OCI-LY7 (cell line): ENCODE data around the gene TAB2. TPM values are rescaled to one million over a fixed set of nuclear protein-coding genes. Genes with fewer than 3 reads are reported as not detected.

ENCODE experiments used
- BruUV-seq: library from RNA; stranded (reverse); fragments of 400-500 nt; replicated peaks from 2 replicates; lab custom pipeline; 2021; lab: Mats Ljungman, UMichigan
- CTCF ChIA-PET: fragments of 300-600 bp; sonication (Branson Sonifier 250); formaldehyde crosslinking; loops from one replicate; lab custom pipeline; 2022; ENCODE audit warnings: antibody characterized with exemption; ENCODE audit not compliant: unreplicated experiment; lab: Charles Lee
- POLR2A ChIA-PET: fragments of 300-600 bp; sonication (Branson Sonifier 250); formaldehyde crosslinking; loops from one replicate; lab custom pipeline; 2022; ENCODE audit warnings: antibody characterized with exemption; lab: Charles Lee
- DNase-seq: peaks from one replicate; pipeline ENCODE4 v3.0.0-alpha.2; 2015; ENCODE audit warnings: low spot score
- H2AFZ ChIP-seq: fragments of 200-600 bp; sonication (generic), shearing (Covaris generic); 2 replicates; pipeline ENCODE4 v1.6.1; 2014; ENCODE audit warnings: mild to moderate bottlenecking, antibody characterized with exemption, low read length, moderate library complexity
- H3K27ac ChIP-seq: fragments of 200-600 bp; sonication (generic); 2 replicates; pipeline ENCODE4 v1.5.1; 2014; ENCODE audit warnings: mixed run types, low read depth, mild to moderate bottlenecking, moderate library complexity, low read length, inconsistent platforms; ENCODE audit not compliant: poor library complexity, severe bottlenecking
- H3K36me3 ChIP-seq: fragments of 200-600 bp; sonication (generic); 2 replicates; pipeline ENCODE4 v1.6.1; 2014; ENCODE audit warnings: mild to moderate bottlenecking, antibody characterized with exemption, low read length, moderate library complexity, mixed read lengths; ENCODE audit not compliant: insufficient read depth
- H3K4me1 ChIP-seq: fragments of 200-600 bp; sonication (generic); 2 replicates; pipeline ENCODE4 v1.5.1; 2014; ENCODE audit warnings: mild to moderate bottlenecking, low read length; ENCODE audit not compliant: insufficient read depth, poor library complexity, severe bottlenecking
- H3K4me2 ChIP-seq: fragments of 200-600 bp; sonication (generic); 2 replicates; pipeline ENCODE4 v1.6.1; 2014; ENCODE audit warnings: mild to moderate bottlenecking, low read length
- H3K4me3 ChIP-seq: fragments of 200-600 bp; sonication (generic); 2 replicates; pipeline ENCODE4 v1.5.1; 2014; ENCODE audit warnings: mild to moderate bottlenecking, low read depth, low read length; ENCODE audit not compliant: poor library complexity, severe bottlenecking
- H3K79me2 ChIP-seq: fragments of 200-600 bp; sonication (generic); 2 replicates; pipeline ENCODE4 v1.6.1; 2016; ENCODE audit warnings: low read depth, mild to moderate bottlenecking, low read length, moderate library complexity, mixed read lengths; ENCODE audit not compliant: insufficient read depth
- H3K9me2 ChIP-seq: fragments of 200-600 bp; sonication (generic); 2 replicates; pipeline ENCODE4 v1.6.1; 2016; ENCODE audit warnings: mild to moderate bottlenecking, low read length, mixed read lengths; ENCODE audit not compliant: insufficient read depth
- H3K9me3 ChIP-seq: fragments of 200-600 bp; sonication (generic); 2 replicates; pipeline ENCODE4 v1.6.1; 2014; ENCODE audit warnings: mild to moderate bottlenecking, mixed run types, low read length, mixed read lengths
- H4K20me1 ChIP-seq: fragments of 200-600 bp; sonication (generic); 2 replicates; pipeline ENCODE4 v1.6.1; 2014; ENCODE audit warnings: mild to moderate bottlenecking, antibody characterized with exemption, low read length, moderate library complexity, mixed read lengths; ENCODE audit not compliant: insufficient read depth
- CTCF ChIP-seq: fragments of 200-600 bp; sonication (generic); conservative IDR thresholded peaks from 2 replicates; pipeline ENCODE4 v1.5.1; 2014; ENCODE audit warnings: mild to moderate bottlenecking, antibody characterized with exemption, low read length, moderate library complexity, mixed read lengths
- EZH2phosphoT487 ChIP-seq: fragments of 200-600 bp; sonication (generic); IDR thresholded peaks from 2 replicates; pipeline ENCODE4 v1.6.1; 2018; ENCODE audit warnings: low read depth, borderline replicate concordance, mild to moderate bottlenecking, mixed run types, antibody characterized with exemption, low read length, moderate library complexity, mixed read lengths
- intact Hi-C: fragments of 100-400 bp; cut with micrococcal nuclease; formaldehyde crosslinking; loops from one replicate; pipeline ENCODE4 v1.10.0; 2022; ENCODE audit not compliant: unreplicated experiment
- total RNA-seq, 2 experiments: library from RNA; depleted of rRNA in 1 of 2; stranded (reverse); fragments of >200 nt in 1 of 2; shearing (Covaris generic) in 1 of 2; gene quantifications; 2 replicates each; pipeline ENCODE4 v1.2.3, GENCODE V29; 2014 to 2022

TAB2 gene
- total RNA-seq, 2 experiments from 2014 or later = 17.3 to 35.8 TPM

GRCh38 chr6:149451376-149452036, 134.0 kb downstream of the TAB2 start:
- DNase-seq = no peak

GRCh38 chr6:149452037-149452939, 134.8 kb downstream of the TAB2 start:
- ChIA-PET CTCF (interaction anchor here (0.6 kb wide), 1 partner anchor 40 kb away, joined by 5 read pairs; no protein-coding TSS in a partner anchor), POLR2A (interaction anchor here (0.6 to 2.9 kb wide), 4 partner anchors 9 to 109 kb away, joined by 3 to 12 read pairs (median 4); no protein-coding TSS in a partner anchor)
- Histone ChIP-seq H3K79me2 (no peaks in the 10 kb centered on the region), H3K9me2 (no peaks in the 10 kb centered on the region), H3K4me2 (no peak overlapping the region), H3K36me3 (peaks cover 56% of the 10 kb centered on the region), H2AFZ (no peak overlapping the region), H3K9me3 (no peaks in the 10 kb centered on the region), H3K4me3 (no peak overlapping the region), H4K20me1 (no peaks in the 10 kb centered on the region), H3K27ac (no peak overlapping the region), H3K4me1 (no peaks in the 10 kb centered on the region)
- intact Hi-C loops = no loop called here
- no peak for TF ChIP-seq EZH2phosphoT487
- no peak for TF ChIP-seq CTCF
- BruUV-seq = no TSS peak
- no peak for DNase-seq

More at GRCh38 chr6:149451376-149452036, 134.0 kb downstream of the TAB2 start:
- intact Hi-C loops = no loop called here
- no peak overlapping the region for H3K4me2 ChIP-seq
- CTCF ChIA-PET = no interaction called here
- H2AFZ ChIP-seq = no peak overlapping the region
- no TSS peak for BruUV-seq
- no peaks in the 10 kb centered on the region for H3K79me2 ChIP-seq
- no peaks in the 10 kb centered on the region for H3K4me1 ChIP-seq
- H4K20me1 ChIP-seq = no peaks in the 10 kb centered on the region
- H3K9me3 ChIP-seq = no peaks in the 10 kb centered on the region
- TF ChIP-seq EZH2phosphoT487 (no peak), CTCF (no peak)
- no peaks in the 10 kb centered on the region for H3K9me2 ChIP-seq
- POLR2A ChIA-PET = interaction anchor here (0.7 kb wide), 1 partner anchor 108 kb away, joined by 3 read pairs; no protein-coding TSS in a partner anchor
- H3K36me3 ChIP-seq = peaks cover 49% of the 10 kb centered on the region
- no peak overlapping the region for H3K4me3 ChIP-seq
- no peak overlapping the region for H3K27ac ChIP-seq
